Measurements from ENCODE around the gene SYNE2.

SYNE2 gene

DNA sequence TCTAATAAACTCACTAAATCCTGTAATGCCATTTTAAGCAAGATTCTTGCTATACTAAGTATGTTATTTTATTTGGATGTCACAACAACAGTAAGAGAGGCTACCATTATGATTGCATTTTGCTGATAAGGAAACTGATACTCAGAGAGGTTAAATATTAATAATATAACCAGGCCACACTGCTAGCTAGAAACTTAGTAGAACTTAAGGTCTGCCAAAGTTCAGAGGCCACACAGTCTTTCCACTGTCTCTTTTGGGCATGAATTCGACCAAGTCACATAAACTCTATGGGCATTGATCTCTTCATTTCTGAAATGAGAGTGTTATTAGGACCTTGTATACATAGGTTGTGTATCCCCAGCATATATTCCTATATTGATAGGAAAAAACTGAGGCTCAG lies 147.9 kb downstream of the SYNE2 start:
- H3K27ac ChIP-seq = no peak overlapping the region
- TF ChIP-seq CTCF (conservative IDR thresholded peaks at IDR 0.05) = no peak

DNA sequence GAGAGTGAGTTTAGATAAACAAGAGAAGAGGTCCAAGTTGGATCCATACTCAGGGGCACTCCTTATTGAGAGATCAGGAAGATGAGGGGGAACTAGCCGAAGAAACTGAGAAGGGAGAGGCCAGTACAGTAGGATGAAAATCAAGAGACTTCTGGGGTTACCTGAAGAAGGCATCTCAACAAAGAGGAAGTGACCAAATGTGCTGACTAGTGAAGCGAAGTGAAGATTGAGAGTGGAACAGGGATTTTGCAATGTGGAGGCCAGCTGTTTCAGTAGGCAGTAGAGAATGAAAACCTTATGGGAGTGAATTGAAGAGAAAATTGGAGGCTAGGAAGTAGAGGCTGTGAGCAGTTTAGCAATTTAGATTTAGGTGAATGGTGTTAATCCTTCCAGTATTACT lies 153.0 kb downstream of the SYNE2 start:
- H3K27ac ChIP-seq = no peak overlapping the region
- TF ChIP-seq CTCF (conservative IDR thresholded peaks at IDR 0.05) = no peak

DNA sequence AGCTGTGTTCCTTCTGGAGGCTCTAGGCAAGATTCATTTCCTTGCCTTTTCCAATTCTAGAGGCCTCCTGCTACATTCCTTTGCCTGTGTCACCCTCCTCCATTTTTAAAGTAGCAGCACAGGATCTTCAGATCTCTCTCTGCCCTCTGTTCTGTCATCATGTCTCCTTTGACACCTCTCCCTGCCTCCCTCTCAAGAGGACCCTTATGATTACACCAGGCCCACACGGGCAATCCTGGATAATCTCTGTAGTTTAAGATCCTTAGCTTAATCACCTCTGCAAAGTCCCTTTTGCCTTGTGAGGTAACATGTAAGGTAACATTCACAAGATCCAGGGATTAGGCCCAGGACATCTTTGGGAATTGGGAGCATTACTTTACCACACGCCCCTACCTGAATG lies 155.2 kb downstream of the SYNE2 start:
- no peak for TF ChIP-seq CTCF (conservative IDR thresholded peaks at IDR 0.05)
- no peak overlapping the region for H3K27ac ChIP-seq

GRCh38 chr14:64012003-64012402 lies 159.2 kb downstream of the SYNE2 start:
- no peak for TF ChIP-seq CTCF (conservative IDR thresholded peaks at IDR 0.05)
- H3K27ac ChIP-seq = no peak overlapping the region

GRCh38 chr14:64012720-64013119 lies 159.9 kb downstream of the SYNE2 start:
- H3K27ac ChIP-seq = no peak overlapping the region
- TF ChIP-seq CTCF (conservative IDR thresholded peaks at IDR 0.05) = no peak

GRCh38 chr14:64025479-64025878 lies 172.7 kb downstream of the SYNE2 start:
- H3K27ac ChIP-seq = no peak overlapping the region
- no peak for TF ChIP-seq CTCF (conservative IDR thresholded peaks at IDR 0.05)

DNA sequence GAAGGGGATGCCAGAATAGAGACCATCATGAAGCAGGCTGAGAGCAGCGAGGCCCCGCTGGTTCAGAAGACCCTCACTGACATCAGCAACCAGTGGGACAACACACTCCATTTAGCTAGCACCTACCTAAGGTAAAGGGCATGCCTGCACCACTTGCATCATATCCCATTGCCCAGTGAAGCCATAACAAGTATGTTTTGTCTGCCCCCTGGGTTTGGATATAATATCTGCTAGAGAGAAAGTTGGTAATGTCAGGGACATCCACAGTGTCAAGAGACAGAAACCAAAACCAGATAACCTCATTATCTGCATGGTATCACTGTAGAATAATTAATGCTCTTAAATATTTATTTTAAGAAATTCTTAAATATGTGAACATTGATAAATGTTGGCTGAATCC lies 173.8 kb downstream of the SYNE2 start:
- no peak overlapping the region for H3K27ac ChIP-seq

More for the DNA sequence above, 173.8 kb downstream of the SYNE2 start:
- no peak for TF ChIP-seq CTCF (conservative IDR thresholded peaks at IDR 0.05)
